Measurements from ENCODE around the gene CINP. TPM values are rescaled to one million over a fixed set of nuclear protein-coding genes. Genes with fewer than 3 reads are reported as not detected.

The CINP gene
- total RNA-seq, 8 experiments from 2014 or later = 20.2 to 58.3 (median 35.4) TPM

- in situ Hi-C loops (cut with MboI; ENCODE audit: low pct_unique_long_range_greater_than_20kb in 2 of 9, low sequenced_read_pairs in 9 of 9, unreplicated experiment in 9 of 9) = no loop called here
- ATAC-seq (replicated peaks in 6 of 8) = no peak
- 82 to 100% (median 96%) methylated on average over 1 to 9 of the region's 14 CpGs; no CpG with 5 or more reads in 1 of the 10 experiments for WGBS, 10 experiments
- Histone ChIP-seq H3K4me3 (no peak overlapping the region), H3K4me1 (replicated peaks in 1 of 2) (no peaks in the 10 kb centered on the region), H3K27ac (no peak overlapping the region)
Observed at GRCh38 chr14:102326583-102326982, 36.1 kb downstream of the CINP start.

GRCh38 chr14:102325791-102326345, 36.8 kb downstream of the CINP start:
- WGBS, 10 experiments = 77 to 100% (median 93%) methylated on average over 2 to 6 of the region's 9 CpGs; no CpG with 5 or more reads in 4 of the 10 experiments
- ATAC-seq (replicated peaks in 6 of 8) = no peak
- in situ Hi-C loops (cut with MboI; ENCODE audit: low pct_unique_long_range_greater_than_20kb in 2 of 9, low sequenced_read_pairs in 9 of 9, unreplicated experiment in 9 of 9) = no loop called here
- H3K27ac ChIP-seq = no peak overlapping the region
- H3K4me1 ChIP-seq (replicated peaks in 1 of 2) = no peaks in the 10 kb centered on the region
- no peak overlapping the region for H3K4me3 ChIP-seq

- WGBS, 10 experiments = 0 to 69% (median 47%) methylated on average over 1 to 7 of the region's 8 CpGs; no CpG with 5 or more reads in 3 of the 10 experiments
- ATAC-seq (replicated peaks in 6 of 8) = peak in 3 of 8 experiments; percentile 3 to 32 (median 4)
- no peak overlapping the region for H3K4me3 ChIP-seq
- H3K4me1 ChIP-seq (replicated peaks in 1 of 2) = peaks cover 4 to 8% of the 10 kb centered on the region in 2 donors
- in situ Hi-C loops (cut with MboI; ENCODE audit: low pct_unique_long_range_greater_than_20kb in 2 of 9, low sequenced_read_pairs in 9 of 9, unreplicated experiment in 9 of 9) = loop anchor here in 8 of 9 experiments (25.0 kb wide), 3 partner anchors 211 to 361 kb away; partner anchors contain the start of gene DYNC1H1 (in 5 of the 8)
- H3K27ac ChIP-seq = no peak overlapping the region
Observed at GRCh38 chr14:102323102-102323501, 39.6 kb downstream of the CINP start.

- Histone ChIP-seq H3K4me3 (no peak overlapping the region), H3K27ac (no peak overlapping the region), H3K4me1 (replicated peaks in 1 of 2) (peaks cover 11 to 16% of the 10 kb centered on the region in 2 donors)
- WGBS, 10 experiments = 80 to 100% (median 94%) methylated on average over 1 to 8 of the region's 12 CpGs
- in situ Hi-C loops (cut with MboI; ENCODE audit: low pct_unique_long_range_greater_than_20kb in 2 of 9, low sequenced_read_pairs in 9 of 9, unreplicated experiment in 9 of 9) = loop anchor here in 8 of 9 experiments (25.0 kb wide), 3 partner anchors 209 to 359 kb away; partner anchors contain the start of gene DYNC1H1 (in 5 of the 8)
- ATAC-seq (replicated peaks in 6 of 8) = no peak
Observed at GRCh38 chr14:102321456-102322422, 41.0 kb downstream of the CINP start.

- 83 to 100% (median 97%) methylated on average over 1 to 10 of the region's 17 CpGs; no CpG with 5 or more reads in 2 of the 10 experiments for WGBS, 10 experiments
- Histone ChIP-seq H3K4me1 (replicated peaks in 1 of 2) (peaks cover 15 to 18% of the 10 kb centered on the region in 2 donors), H3K27ac (no peak overlapping the region), H3K4me3 (peak overlapping the region in 4 of 5 donors; percentile 77 to 96 (median 84))
- in situ Hi-C loops (cut with MboI; ENCODE audit: low pct_unique_long_range_greater_than_20kb in 2 of 9, low sequenced_read_pairs in 9 of 9, unreplicated experiment in 9 of 9) = loop anchor here in 8 of 9 experiments (25.0 kb wide), 3 partner anchors 209 to 359 kb away; partner anchors contain the start of gene DYNC1H1 (in 5 of the 8)
- no peak for ATAC-seq (replicated peaks in 6 of 8)
Observed at GRCh38 chr14:102320671-102321455, 41.8 kb downstream of the CINP start.

- peak in 7 of 8 experiments; percentile 0 to 15 (median 3) for ATAC-seq (replicated peaks in 6 of 8)
- Histone ChIP-seq H3K27ac (peak overlapping the region; percentile 83 to 93), H3K4me3 (peak overlapping the region; percentile 77 to 96 (median 85)), H3K4me1 (replicated peaks in 1 of 2) (peaks cover 17 to 20% of the 10 kb centered on the region in 2 donors)
- in situ Hi-C loops (cut with MboI; ENCODE audit: low pct_unique_long_range_greater_than_20kb in 2 of 9, low sequenced_read_pairs in 9 of 9, unreplicated experiment in 9 of 9) = loop anchor here in 8 of 9 experiments (25.0 kb wide), 3 partner anchors 208 to 358 kb away; partner anchors contain the start of gene DYNC1H1 (in 5 of the 8)
- WGBS, 10 experiments = 0 to 71% (median 8%) methylated on average over 1 to 8 of the region's 30 CpGs; no CpG with 5 or more reads in 4 of the 10 experiments
Observed at GRCh38 chr14:102320033-102320660, 42.5 kb downstream of the CINP start.

- peak within 1 kb of the TSS; percentile 77 to 96 (median 85) for H3K4me3 ChIP-seq
- peak; percentile 55 to 74 (median 68) for ATAC-seq (replicated peaks in 6 of 8)
- in situ Hi-C loops (cut with MboI; ENCODE audit: low pct_unique_long_range_greater_than_20kb in 2 of 9, low sequenced_read_pairs in 9 of 9, unreplicated experiment in 9 of 9) = loop anchor here (10.0 to 25.0 kb wide), 4 partner anchors 85 to 357 kb away; partner anchors contain the start of gene DYNC1H1 (in 5 of the 9)
- WGBS, 10 experiments = 0% methylated on average over 2 to 4 of the region's 71 CpGs; no CpG with 5 or more reads in 7 of the 10 experiments
- peak within 1 kb of the TSS; percentile 83 to 93 for H3K27ac ChIP-seq
- peaks cover 17 to 20% of the 10 kb centered on the region in 2 donors for H3K4me1 ChIP-seq (replicated peaks in 1 of 2)
Observed at GRCh38 chr14:102319351-102320032, 43.2 kb downstream of the CINP start, which contains the start of gene ZNF839. Gene ZNF839, plus strand, starts transcription at chr14:102319746. Its CDS starts 20 bp downstream, at chr14:102319766.

- peak overlapping the region; percentile 77 to 96 (median 85) for H3K4me3 ChIP-seq
- peak in 2 of 8 experiments; percentile 0 to 3 for ATAC-seq (replicated peaks in 6 of 8)
- 69 to 100% (median 80%) methylated on average over 4 to 14 of the region's 15 CpGs; no CpG with 5 or more reads in 5 of the 10 experiments for WGBS, 10 experiments
- peak overlapping the region; percentile 83 to 93 for H3K27ac ChIP-seq
- peaks cover 17 to 22% of the 10 kb centered on the region in 2 donors for H3K4me1 ChIP-seq (replicated peaks in 1 of 2)
- in situ Hi-C loops (cut with MboI; ENCODE audit: low pct_unique_long_range_greater_than_20kb in 2 of 9, low sequenced_read_pairs in 9 of 9, unreplicated experiment in 9 of 9) = loop anchor here (10.0 to 25.0 kb wide), 4 partner anchors 84 to 357 kb away; partner anchors contain the start of gene DYNC1H1 (in 5 of the 9)
Observed at GRCh38 chr14:102318781-102319276, 43.9 kb downstream of the CINP start.

- H3K4me3 ChIP-seq = peak overlapping the region; percentile 40 to 53 (median 46)
- H3K4me1 ChIP-seq (replicated peaks in 1 of 2) = peaks cover 17 to 25% of the 10 kb centered on the region in 2 donors
- H3K27ac ChIP-seq = peak overlapping the region; percentile 42 to 78
- ATAC-seq (replicated peaks in 6 of 8) = no peak
- in situ Hi-C loops (cut with MboI; ENCODE audit: low pct_unique_long_range_greater_than_20kb in 2 of 9, low sequenced_read_pairs in 9 of 9, unreplicated experiment in 9 of 9) = loop anchor here (10.0 to 25.0 kb wide), 4 partner anchors 83 to 355 kb away; partner anchors contain the start of gene DYNC1H1 (in 5 of the 9)
- 0 to 89% (median 47%) methylated on average over 2 to 8 of the region's 12 CpGs for WGBS, 10 experiments
Observed at GRCh38 chr14:102317564-102318248, 45.0 kb downstream of the CINP start.

GRCh38 chr14:102316743-102317563, 45.7 kb downstream of the CINP start:
- peaks cover 17 to 25% of the 10 kb centered on the region in 2 donors for H3K4me1 ChIP-seq (replicated peaks in 1 of 2)
- peak overlapping the region; percentile 40 to 53 (median 46) for H3K4me3 ChIP-seq
- 0 to 25% (median 2%) methylated on average over 3 to 32 of the region's 54 CpGs; no CpG with 5 or more reads in 2 of the 10 experiments for WGBS, 10 experiments
- peak; percentile 65 to 81 (median 74) for ATAC-seq (replicated peaks in 6 of 8)
- in situ Hi-C loops (cut with MboI; ENCODE audit: low pct_unique_long_range_greater_than_20kb in 2 of 9, low sequenced_read_pairs in 9 of 9, unreplicated experiment in 9 of 9) = loop anchor here (10.0 to 25.0 kb wide), 4 partner anchors 82 to 355 kb away; partner anchors contain the start of gene DYNC1H1 (in 5 of the 9)
- H3K27ac ChIP-seq = peak overlapping the region; percentile 44 to 78
